GM23338 (cell line): ENCODE data around the gene RNF2. TPM values are rescaled to one million over a fixed set of nuclear protein-coding genes. Genes with fewer than 3 reads are reported as not detected.

Source experiments
- ATAC-seq: fragments of 200-7000 bp; cut with Tn5 transposase; 3 replicates; pipeline ENCODE4 v1.9.1; 2020
- DNase-seq: peaks from one replicate; pipeline ENCODE4 v3.0.0-alpha.2; 2015; ENCODE audit warnings: low spot score
- H2AFZ ChIP-seq: fragments of 200-600 bp; sonication (generic); 2 replicates; pipeline ENCODE4 v1.8.0; 2016; ENCODE audit warnings: antibody characterized with exemption, mild to moderate bottlenecking, moderate library complexity
- H3F3A ChIP-seq: fragments of 200-600 bp; sonication (generic); replicated peaks from 2 replicates; pipeline ENCODE4 v1.8.0; 2017; ENCODE audit warnings: antibody characterized with exemption, mixed run types, low read depth
- H3K27ac ChIP-seq: fragments of 200-600 bp; sonication (generic); 2 replicates; pipeline ENCODE4 v1.6.1; 2016; ENCODE audit warnings: low read depth
- H3K27me3 ChIP-seq: fragments of 200-600 bp; sonication (generic); 2 replicates; pipeline ENCODE4 v1.8.0; 2016; ENCODE audit warnings: mild to moderate bottlenecking, mixed run types, moderate library complexity; ENCODE audit not compliant: insufficient read depth
- H3K36me3 ChIP-seq: fragments of 200-600 bp; sonication (generic); 2 replicates; pipeline ENCODE4 v1.8.0; 2016; ENCODE audit warnings: mild to moderate bottlenecking; ENCODE audit not compliant: insufficient read depth
- H3K4me1 ChIP-seq: fragments of 200-600 bp; sonication (generic); 2 replicates; pipeline ENCODE4 v1.8.0; 2016; ENCODE audit warnings: mild to moderate bottlenecking, moderate library complexity; ENCODE audit not compliant: insufficient read depth
- H3K4me2 ChIP-seq: fragments of 200-600 bp; sonication (generic); 2 replicates; pipeline ENCODE4 v1.7.1; 2017; ENCODE audit warnings: mixed run types
- H3K4me3 ChIP-seq: fragments of 200-600 bp; sonication (generic); 2 replicates; pipeline ENCODE4 v1.6.1; 2016; ENCODE audit warnings: mixed run types
- H3K79me2 ChIP-seq: fragments of 200-600 bp; sonication (generic); replicated peaks from 2 replicates; pipeline ENCODE4 v1.8.0; 2017; ENCODE audit warnings: mild to moderate bottlenecking; ENCODE audit not compliant: insufficient read depth
- H3K9me2 ChIP-seq: fragments of 200-600 bp; sonication (generic); 2 replicates; pipeline ENCODE4 v1.8.0; 2017; ENCODE audit not compliant: insufficient read depth
- H4K20me1 ChIP-seq: fragments of 200-600 bp; sonication (generic); replicated peaks from 2 replicates; pipeline ENCODE4 v1.8.0; 2017; ENCODE audit warnings: mild to moderate bottlenecking; ENCODE audit not compliant: insufficient read depth
- H3K27ac Mint-ChIP-seq: 2 replicates; pipeline ENCODE4 v1.8.0; 2020; ENCODE audit warnings: inconsistent platforms, mild to moderate bottlenecking, moderate library complexity, mixed read lengths
- H3K27me3 Mint-ChIP-seq: 3 replicates; pipeline ENCODE4 v1.8.0; 2022; ENCODE audit warnings: low read depth, mild to moderate bottlenecking, moderate library complexity, mixed read lengths, inconsistent platforms; ENCODE audit not compliant: insufficient read depth, poor library complexity
- H3K36me3 Mint-ChIP-seq: 3 replicates; pipeline ENCODE4 v1.8.0; 2021; ENCODE audit warnings: low read depth, mild to moderate bottlenecking, inconsistent platforms, moderate library complexity, mixed read lengths
- H3K4me1 Mint-ChIP-seq: 3 replicates; pipeline ENCODE4 v1.8.0; 2020; ENCODE audit warnings: mild to moderate bottlenecking, inconsistent platforms, mixed read lengths
- H3K4me3 Mint-ChIP-seq: 3 replicates; pipeline ENCODE4 v1.8.0; 2021; ENCODE audit warnings: moderate library complexity, mild to moderate bottlenecking, inconsistent platforms, mixed read lengths
- H3K9me3 Mint-ChIP-seq: 3 replicates; pipeline ENCODE4 v1.8.0; 2020; ENCODE audit warnings: moderate library complexity, mild to moderate bottlenecking, inconsistent platforms, mixed read lengths
- CREB1 ChIP-seq: fragments of 250-450 bp; sonication (Bioruptor Pico); IDR thresholded peaks from 2 replicates; pipeline ENCODE4 v1.5.0; 2020; ENCODE audit warnings: low read depth, mild to moderate bottlenecking, moderate library complexity
- ETS1 ChIP-seq: IDR thresholded peaks from 2 replicates; pipeline ENCODE4 v1.6.1; 2016; ENCODE audit warnings: antibody characterized with exemption
- EZH2 ChIP-seq: fragments of 200-600 bp; sonication (generic); IDR thresholded peaks from one replicate; pipeline ENCODE4 v1.8.0; 2017; ENCODE audit warnings: antibody characterized with exemption, mild to moderate bottlenecking, low read depth; ENCODE audit not compliant: unreplicated experiment
- NANOG ChIP-seq: IDR thresholded peaks from 2 replicates; pipeline ENCODE4 v1.6.1; 2016; ENCODE audit warnings: antibody characterized with exemption, borderline replicate concordance
- POLR2AphosphoS5 ChIP-seq: IDR thresholded peaks from 2 replicates; pipeline ENCODE4 v1.6.1; 2016; ENCODE audit warnings: antibody characterized with exemption, low read depth
- REST ChIP-seq: IDR thresholded peaks from one replicate; pipeline ENCODE4 v1.6.1; 2018; ENCODE audit warnings: antibody characterized with exemption; ENCODE audit not compliant: unreplicated experiment
- ZNF331 ChIP-seq: fragments of 250-450 bp; sonication (Bioruptor Pico); IDR thresholded peaks from 2 replicates; pipeline ENCODE4 v1.5.0; 2020; ENCODE audit warnings: low read depth, mild to moderate bottlenecking, moderate library complexity
- ZNF462 ChIP-seq: fragments of 250-450 bp; sonication (Bioruptor Pico); IDR thresholded peaks from 2 replicates; pipeline ENCODE4 v1.5.0; 2020; ENCODE audit warnings: mild to moderate bottlenecking, moderate library complexity
- polyA plus RNA-seq: library from polyadenylated mRNA; unstranded; fragments of >200 nt; fragmentation: Nextera tagmentation; extraction: Ambion mirVana; gene quantifications from 2 replicates; pipeline ENCODE4 v1.2.1, GENCODE V29; 2016
- total RNA-seq: library from RNA; depleted of rRNA; stranded (reverse); fragments of >200 nt; shearing (Covaris generic); gene quantifications from 2 replicates; pipeline ENCODE4 v1.2.3, GENCODE V29; 2014

Gene RNF2
- total and polyA plus RNA-seq, 2 experiments from 2014 or later, result 33.3 to 51.4 TPM

GRCh38 chr1:185137896-185138545, 92.7 kb downstream of the RNF2 start (continued):
- TF ChIP-seq REST (no peak), EZH2 (no peak)

- Histone ChIP-seq H3K27ac (no peak overlapping the region), H2AFZ (no peak overlapping the region), H3K27me3 (no peaks in the 10 kb centered on the region), H3F3A (no peaks in the 10 kb centered on the region), H3K4me2 (no peak overlapping the region), H3K36me3 (no peaks in the 10 kb centered on the region), H3K4me3 (no peak overlapping the region), H3K4me1 (no peaks in the 10 kb centered on the region), H3K9me2 (no peaks in the 10 kb centered on the region), H4K20me1 (no peaks in the 10 kb centered on the region), H3K79me2 (no peaks in the 10 kb centered on the region)
- ATAC-seq (no peak), DNase-seq (no peak)
- Mint-ChIP-seq H3K36me3 (peaks cover 5% of the 10 kb centered on the region; the same call in 2 of the 3 replicates), H3K9me3 (no peaks in the 10 kb centered on the region), H3K4me3 (no peak overlapping the region), H3K4me1 (no peaks in the 10 kb centered on the region), H3K27me3 (no peaks in the 10 kb centered on the region), H3K27ac (no peak overlapping the region)
- TF ChIP-seq REST (no peak), ZNF462 (CRISPR knock-in tag) (no peak), EZH2 (no peak), CREB1 (CRISPR knock-in tag) (no peak), ZNF331 (CRISPR knock-in tag) (no peak), NANOG (no peak), POLR2AphosphoS5 (no peak), ETS1 (no peak)
These were observed 93.9 kb downstream of the RNF2 start for GRCh38 chr1:185139246-185139645.
